WTC11 (cell line): ENCODE results near the gene MYMK. TPM values are rescaled to one million over a fixed set of nuclear protein-coding genes. Genes with fewer than 3 reads are reported as not detected.

Experiments
- ATAC-seq: fragments of 200-7000 bp; cut with Tn5 transposase; 2 replicates; pipeline ENCODE4 v1.10.0; 2021; ENCODE audit warnings: mild to moderate bottlenecking, moderate library complexity
- CTCF ChIA-PET: fragments of 300-600 bp; sonication (Branson Sonifier 250); formaldehyde crosslinking; loops from one replicate; lab custom pipeline; 2021; ENCODE audit warnings: antibody characterized with exemption; lab: Charles Lee
- POLR2A ChIA-PET: fragments of 350-600 bp; sonication (Branson Sonifier 250); formaldehyde crosslinking; loops from one replicate; lab custom pipeline; 2021; ENCODE audit warnings: antibody characterized with exemption; lab: Charles Lee
- DNase-seq: peaks from one replicate; pipeline ENCODE4 v3.0.0; 2021; ENCODE audit warnings: low spot score
- H3K27ac Mint-ChIP-seq: 2 replicates; pipeline ENCODE4 v1.8.0; 2021; ENCODE audit warnings: mixed read lengths
- H3K27me3 Mint-ChIP-seq: 2 replicates; pipeline ENCODE4 v1.8.0; 2021; ENCODE audit warnings: low read depth, mild to moderate bottlenecking, moderate library complexity, mixed read lengths
- H3K36me3 Mint-ChIP-seq: 2 replicates; pipeline ENCODE4 v1.8.0; 2021; ENCODE audit warnings: mixed read lengths
- H3K4me1 Mint-ChIP-seq: 2 replicates; pipeline ENCODE4 v1.8.0; 2022; ENCODE audit warnings: mixed read lengths
- H3K4me3 Mint-ChIP-seq: 2 replicates; pipeline ENCODE4 v1.8.0; 2021; ENCODE audit warnings: mild to moderate bottlenecking, moderate library complexity, mixed read lengths
- H3K9me3 Mint-ChIP-seq: 2 replicates; pipeline ENCODE4 v1.8.0; 2021; ENCODE audit warnings: mixed read lengths
- ATF1 ChIP-seq: sonication (generic); formaldehyde crosslinking; IDR thresholded peaks from 2 replicates; pipeline ENCODE4 v1.8.1; 2023; ENCODE audit warnings: mild to moderate bottlenecking, moderate library complexity, missing genetic modification reagents
- ATF3 ChIP-seq: sonication (generic); formaldehyde crosslinking; conservative IDR thresholded peaks from 2 replicates; pipeline ENCODE4 v1.8.1; 2022; ENCODE audit warnings: mild to moderate bottlenecking, missing genetic modification reagents
- CTCF ChIP-seq: fragments of 200-600 bp; IDR thresholded peaks from 2 replicates; pipeline ENCODE4 v1.8.0; 2022; ENCODE audit warnings: antibody characterized with exemption
- ESRRA ChIP-seq: sonication (generic); formaldehyde crosslinking; IDR thresholded peaks from 2 replicates; pipeline ENCODE4 v1.8.1; 2022; ENCODE audit warnings: mild to moderate bottlenecking, missing genetic modification reagents, borderline replicate concordance
- FOXP1 ChIP-seq: sonication (generic); formaldehyde crosslinking; IDR thresholded peaks from 2 replicates; pipeline ENCODE4 v1.8.0; 2022; ENCODE audit warnings: missing genetic modification reagents, mild to moderate bottlenecking, moderate library complexity, borderline replicate concordance
- HMGA2 ChIP-seq: fragments of 250-450 bp; sonication (Bioruptor Pico); IDR thresholded peaks from 2 replicates; pipeline ENCODE4 v1.4.0; 2021; ENCODE audit warnings: mild to moderate bottlenecking, moderate library complexity
- JAZF1 ChIP-seq: fragments of 250-450 bp; sonication (Bioruptor Pico); IDR thresholded peaks from 2 replicates; pipeline ENCODE4 v1.9.0; 2021; ENCODE audit warnings: moderate library complexity, mild to moderate bottlenecking, inconsistent platforms
- MLX ChIP-seq: sonication (generic); formaldehyde crosslinking; IDR thresholded peaks from 2 replicates; pipeline ENCODE4 v1.8.1; 2023; ENCODE audit warnings: mild to moderate bottlenecking, missing genetic modification reagents, moderate library complexity
- NFE2L1 ChIP-seq: sonication (generic); formaldehyde crosslinking; IDR thresholded peaks from 2 replicates; pipeline ENCODE4 v1.8.1; 2023; ENCODE audit warnings: missing genetic modification reagents
- PREB ChIP-seq: sonication (generic); formaldehyde crosslinking; IDR thresholded peaks from 2 replicates; pipeline ENCODE4 v1.8.1; 2022; ENCODE audit warnings: mild to moderate bottlenecking, missing genetic modification reagents, moderate library complexity, borderline replicate concordance
- PRRX2 ChIP-seq: fragments of 250-450 bp; sonication (Bioruptor Pico); IDR thresholded peaks from 2 replicates; pipeline ENCODE4 v1.8.0; 2021; ENCODE audit warnings: mild to moderate bottlenecking
- SMAD3 ChIP-seq: sonication (generic); formaldehyde crosslinking; IDR thresholded peaks from 2 replicates; pipeline ENCODE4 v1.8.0; 2022; ENCODE audit warnings: missing genetic modification reagents, mild to moderate bottlenecking, borderline replicate concordance
- TCF7 ChIP-seq: sonication (generic); formaldehyde crosslinking; IDR thresholded peaks from 2 replicates; pipeline ENCODE4 v1.8.0; 2022; ENCODE audit warnings: mild to moderate bottlenecking, low read depth, missing genetic modification reagents, moderate library complexity
- TEAD1 ChIP-seq: sonication (generic); formaldehyde crosslinking; IDR thresholded peaks from 2 replicates; pipeline ENCODE4 v1.8.0; 2022; ENCODE audit warnings: mild to moderate bottlenecking, missing genetic modification reagents
- ZNF121 ChIP-seq: sonication (generic); formaldehyde crosslinking; IDR thresholded peaks from 2 replicates; pipeline ENCODE4 v1.8.0; 2023; ENCODE audit warnings: missing genetic modification reagents
- total RNA-seq: library from RNA; stranded (reverse); gene quantifications from 3 replicates; pipeline ENCODE4 v1.2.3, GENCODE V29; 2021

MYMK gene
- total RNA-seq, 1 experiment from 2014 or later, result not detected

- no peaks in the 10 kb centered on the region for H3K36me3 Mint-ChIP-seq
- no peak for ATAC-seq
- TF ChIP-seq FOXP1 (no peak), TCF7 (CRISPR knock-in tag) (no peak), NFE2L1 (no peak), ATF1 (CRISPR knock-in tag) (no peak), HMGA2 (CRISPR knock-in tag) (no peak), CTCF (no peak), SMAD3 (CRISPR knock-in tag) (no peak), PRRX2 (no peak), TEAD1 (no peak), ESRRA (no peak), JAZF1 (CRISPR knock-in tag) (no peak)
- TF ChIP-seq, all 79 proteins: peak for 0
- Mint-ChIP-seq H3K9me3 (no peaks in the 10 kb centered on the region), H3K27ac (peak overlapping the region; percentile 10; the same call in 1 of the 2 replicates), H3K4me1 (peaks cover 4% of the 10 kb centered on the region), H3K27me3 (no peaks in the 10 kb centered on the region), H3K4me3 (no peak overlapping the region)
- no peak for DNase-seq
- ChIA-PET POLR2A (no interaction called here), CTCF (interaction anchor here (0.9 to 1.5 kb wide), 2 partner anchors 8 to 196 kb away, joined by 3 to 4 read pairs; no protein-coding TSS in a partner anchor)
Observed at GRCh38 chr9:133547116-133547515, 22.4 kb upstream of the MYMK start.

GRCh38 chr9:133546287-133546680, 21.5 kb upstream of the MYMK start:
- Mint-ChIP-seq H3K9me3 (no peaks in the 10 kb centered on the region), H3K4me3 (no peak overlapping the region), H3K36me3 (no peaks in the 10 kb centered on the region), H3K27ac (no peak overlapping the region), H3K27me3 (no peaks in the 10 kb centered on the region)
- DNase-seq (no peak), ATAC-seq (no peak)
- TF ChIP-seq ZNF121, result peak; percentile 65; the same call in 1 of the 2 replicates
- no peak for TF ChIP-seq PRRX2
- no peak for TF ChIP-seq ATF1 (CRISPR knock-in tag)
- TF ChIP-seq, all 79 proteins: peak for 1
- peaks cover 4% of the 10 kb centered on the region for H3K4me1 Mint-ChIP-seq
- ChIA-PET POLR2A (no interaction called here), CTCF (interaction anchor here (0.8 to 1.5 kb wide), 2 partner anchors 43 to 197 kb away, joined by 3 read pairs; no protein-coding TSS in a partner anchor)

- CTCF ChIA-PET, result interaction anchor here (0.8 to 1.4 kb wide), 2 partner anchors 13 to 43 kb away, joined by 3 read pairs; no protein-coding TSS in a partner anchor
Observed at GRCh38 chr9:133545494-133546286, 20.9 kb upstream of the MYMK start.

More at GRCh38 chr9:133545494-133546286, 20.9 kb upstream of the MYMK start:
- Mint-ChIP-seq H3K4me1 (peaks cover 4% of the 10 kb centered on the region), H3K4me3 (no peak overlapping the region), H3K9me3 (no peaks in the 10 kb centered on the region), H3K27ac (no peak overlapping the region), H3K36me3 (no peaks in the 10 kb centered on the region), H3K27me3 (no peaks in the 10 kb centered on the region)
- ATAC-seq (no peak), DNase-seq (no peak)
- TF ChIP-seq ATF3 (CRISPR knock-in tag) (no peak), MLX (CRISPR knock-in tag) (no peak), SMAD3 (CRISPR knock-in tag) (no peak), PREB (CRISPR knock-in tag) (no peak)
- POLR2A ChIA-PET, result no interaction called here
